ENCODE data around the gene SNAI3. TPM values are rescaled to one million over a fixed set of nuclear protein-coding genes. Genes with fewer than 3 reads are reported as not detected.

The SNAI3 gene
- total and polyA plus RNA-seq, 2 donors = 1.5 to 2.9 TPM

DNA sequence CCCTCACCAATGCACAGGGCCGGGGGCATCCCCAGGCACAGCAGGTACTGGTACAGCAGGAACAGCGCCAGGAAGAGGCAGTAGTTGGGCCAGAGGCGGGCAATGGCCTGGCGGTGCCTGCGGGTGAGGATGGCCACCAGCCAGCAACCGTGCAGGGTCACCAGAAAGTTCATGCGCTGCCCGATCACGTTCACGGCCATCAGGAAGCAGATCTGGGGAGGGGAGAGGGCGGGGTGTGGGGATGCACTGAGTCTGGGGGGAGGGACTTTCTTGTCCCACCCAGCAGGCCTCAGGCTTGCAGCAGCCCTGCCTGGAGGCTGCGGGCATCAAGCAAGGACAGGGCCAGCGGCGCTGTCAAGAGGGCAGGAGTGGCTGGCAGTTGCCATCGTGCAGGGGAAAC is 45.4 kb upstream of the SNAI3 start:
- H3K27me3 ChIP-seq (ENCODE audit: control insufficient read depth in 2 of 2, insufficient read depth in 1 of 2, low read length in 1 of 2) = no peaks in the 10 kb centered on the region
- peaks cover 30 to 78% of the 10 kb centered on the region in 2 donors for H3K36me3 ChIP-seq (ENCODE audit: control insufficient read depth in 2 of 2, insufficient read depth in 2 of 2, low read length in 1 of 2)
- no peak for DNase-seq (ENCODE audit: low read depth in 6 of 9, low spot score in 9 of 9)
- no peak overlapping the region for H3K4me3 ChIP-seq (ENCODE audit: low read length in 2 of 2)
- WGBS = 96% methylated on average over 15 of the region's 15 CpGs
- no peaks in the 10 kb centered on the region for H3K4me1 ChIP-seq (ENCODE audit: control insufficient read depth in 2 of 2, insufficient read depth in 2 of 2, low read length in 2 of 2)
- H3K27ac ChIP-seq (ENCODE audit: low read depth in 1 of 2, low read length in 1 of 2) = no peak overlapping the region
- peaks cover 0 to 1% of the 10 kb centered on the region in 2 donors for H3K9me3 ChIP-seq (ENCODE audit: control insufficient read depth in 2 of 2, insufficient read depth in 1 of 2, low read length in 1 of 2)

DNA sequence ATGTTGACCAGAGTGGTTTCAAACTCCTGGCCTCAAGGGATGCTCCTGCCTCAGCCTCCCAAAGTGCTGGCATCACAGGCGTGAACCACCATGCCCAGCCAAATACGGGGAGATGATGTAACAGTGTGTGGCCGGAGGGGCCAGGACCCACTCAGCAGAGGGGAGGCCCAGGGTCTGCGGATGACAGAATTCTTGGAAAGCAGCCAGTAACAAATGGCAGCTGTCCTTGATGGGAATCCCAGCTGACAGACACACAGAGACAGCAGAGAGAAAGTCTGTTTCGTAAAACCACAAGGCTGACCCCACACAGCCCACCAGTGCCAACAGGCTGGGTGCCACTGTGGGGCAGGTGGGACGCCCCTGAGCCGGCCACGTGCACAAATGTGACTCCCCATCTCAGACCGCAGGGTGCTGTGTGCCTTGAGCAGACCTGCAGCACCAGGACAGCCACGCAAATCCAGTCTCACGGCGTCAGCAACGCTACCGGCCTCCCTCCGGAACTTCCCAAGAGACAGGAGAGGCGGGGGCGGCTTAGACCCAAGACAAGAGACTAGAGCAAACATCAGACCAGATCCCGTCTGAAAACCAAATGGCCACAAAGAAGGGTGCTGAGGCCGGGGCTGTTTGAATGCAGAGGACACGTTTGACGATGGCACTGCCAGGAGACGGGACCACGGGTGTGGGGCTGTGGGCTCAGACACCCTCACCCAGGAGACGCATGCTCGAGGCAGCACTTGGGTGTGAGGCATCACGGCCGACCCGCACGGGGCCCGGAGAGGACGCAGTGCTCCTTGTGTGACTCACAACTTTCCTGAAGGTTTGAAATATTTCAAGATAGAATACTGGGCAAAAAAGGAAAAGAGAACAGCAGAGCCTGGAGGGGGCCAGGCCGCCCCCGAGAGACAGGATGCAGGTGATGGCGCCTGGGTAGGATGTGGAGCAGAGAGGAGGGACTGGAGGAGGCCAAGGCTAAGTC is 44.6 kb upstream of the SNAI3 start:
- no peak for DNase-seq (ENCODE audit: low read depth in 6 of 9, low spot score in 9 of 9)
- H3K36me3 ChIP-seq (ENCODE audit: control insufficient read depth in 2 of 2, insufficient read depth in 2 of 2, low read length in 1 of 2) = peaks cover 37 to 80% of the 10 kb centered on the region in 2 donors
- WGBS = 96% methylated on average over 34 of the region's 34 CpGs

DNA sequence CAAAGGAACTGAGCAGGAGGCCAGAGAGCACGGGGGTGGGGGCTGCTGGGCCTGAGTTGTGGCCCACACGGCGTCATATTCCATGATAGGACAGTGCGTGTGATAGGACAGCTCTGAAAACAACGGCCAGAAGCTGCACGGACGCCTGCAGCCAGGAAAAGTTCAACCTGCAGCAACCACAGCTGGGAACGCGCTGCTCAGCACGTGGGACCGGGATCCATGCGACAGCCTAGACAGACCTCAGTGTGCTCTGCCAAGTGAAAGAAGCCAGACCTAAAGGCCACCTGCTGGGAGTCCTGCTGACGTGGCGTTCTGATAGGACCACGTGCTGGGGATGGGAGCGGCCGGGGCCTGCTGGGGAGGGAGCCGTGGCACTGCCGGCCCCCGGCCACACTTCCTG is 41.6 kb upstream of the SNAI3 start:
- Histone ChIP-seq H3K27ac (ENCODE audit: low read depth in 1 of 2, low read length in 1 of 2) (no peak overlapping the region), H3K27me3 (ENCODE audit: control insufficient read depth in 2 of 2, insufficient read depth in 1 of 2, low read length in 1 of 2) (no peaks in the 10 kb centered on the region), H3K4me3 (ENCODE audit: low read length in 2 of 2) (no peak overlapping the region), H3K4me1 (ENCODE audit: control insufficient read depth in 2 of 2, insufficient read depth in 2 of 2, low read length in 2 of 2) (no peaks in the 10 kb centered on the region), H3K36me3 (ENCODE audit: control insufficient read depth in 2 of 2, insufficient read depth in 2 of 2, low read length in 1 of 2) (peaks cover 39 to 80% of the 10 kb centered on the region in 2 donors), H3K9me3 (ENCODE audit: control insufficient read depth in 2 of 2, insufficient read depth in 1 of 2, low read length in 1 of 2) (no peaks in the 10 kb centered on the region)
- 96% methylated on average over 20 of the region's 20 CpGs for WGBS
- no peak for DNase-seq (ENCODE audit: low read depth in 6 of 9, low spot score in 9 of 9)

More for the DNA sequence above, 44.6 kb upstream of the SNAI3 start:
- no peak overlapping the region for H3K27ac ChIP-seq (ENCODE audit: low read depth in 1 of 2, low read length in 1 of 2)
- H3K27me3 ChIP-seq (ENCODE audit: control insufficient read depth in 2 of 2, insufficient read depth in 1 of 2, low read length in 1 of 2) = no peaks in the 10 kb centered on the region
- no peak overlapping the region for H3K4me3 ChIP-seq (ENCODE audit: low read length in 2 of 2)
- H3K9me3 ChIP-seq (ENCODE audit: control insufficient read depth in 2 of 2, insufficient read depth in 1 of 2, low read length in 1 of 2) = peaks cover 0 to 1% of the 10 kb centered on the region in 2 donors
- no peaks in the 10 kb centered on the region for H3K4me1 ChIP-seq (ENCODE audit: control insufficient read depth in 2 of 2, insufficient read depth in 2 of 2, low read length in 2 of 2)

DNA sequence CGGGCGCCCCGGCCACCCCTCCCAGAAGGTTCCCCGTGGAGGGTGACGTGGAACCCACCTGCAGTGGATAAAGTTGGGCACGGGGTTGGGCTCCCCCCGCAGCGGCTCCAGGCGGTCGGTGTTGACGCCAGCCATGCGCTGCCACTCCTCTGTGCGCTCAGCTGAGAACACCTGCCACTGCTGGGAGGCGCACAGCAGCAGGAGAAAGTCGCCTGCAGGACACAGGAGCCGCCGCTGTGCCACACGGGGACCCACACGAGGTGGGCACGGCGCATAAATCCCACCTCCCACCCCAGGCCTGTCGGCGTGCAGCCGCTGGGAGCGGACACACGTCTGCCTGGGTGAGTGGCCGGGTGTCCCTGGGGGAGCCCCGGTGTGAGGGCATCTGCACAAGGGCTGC is 40.7 kb upstream of the SNAI3 start:
- H3K4me1 ChIP-seq (ENCODE audit: control insufficient read depth in 2 of 2, insufficient read depth in 2 of 2, low read length in 2 of 2) = no peaks in the 10 kb centered on the region
- no peaks in the 10 kb centered on the region for H3K27me3 ChIP-seq (ENCODE audit: control insufficient read depth in 2 of 2, insufficient read depth in 1 of 2, low read length in 1 of 2)
- no peak overlapping the region for H3K4me3 ChIP-seq (ENCODE audit: low read length in 2 of 2)
- no peak for DNase-seq (ENCODE audit: low read depth in 6 of 9, low spot score in 9 of 9)
- WGBS = 97% methylated on average over 28 of the region's 28 CpGs
- H3K27ac ChIP-seq (ENCODE audit: low read depth in 1 of 2, low read length in 1 of 2) = no peak overlapping the region
- peaks cover 42 to 80% of the 10 kb centered on the region in 2 donors for H3K36me3 ChIP-seq (ENCODE audit: control insufficient read depth in 2 of 2, insufficient read depth in 2 of 2, low read length in 1 of 2)
- H3K9me3 ChIP-seq (ENCODE audit: control insufficient read depth in 2 of 2, insufficient read depth in 1 of 2, low read length in 1 of 2) = no peaks in the 10 kb centered on the region

DNA sequence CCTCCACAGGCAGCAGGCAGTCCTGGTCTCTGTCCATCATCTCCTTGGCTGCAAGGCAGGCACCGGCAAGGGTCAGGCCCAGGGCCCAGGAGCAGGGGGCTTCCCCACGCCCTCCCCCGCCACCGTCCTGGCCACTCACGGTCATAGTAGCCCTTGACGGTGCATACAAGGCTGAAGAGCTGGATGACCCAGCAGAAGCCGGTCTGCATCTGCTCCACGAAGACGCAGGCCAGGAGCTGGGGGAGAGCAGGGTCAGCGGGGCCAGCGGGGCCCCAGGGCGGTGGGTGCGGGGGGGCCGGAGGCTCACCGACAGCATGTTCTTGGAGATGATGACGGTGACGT is 40.1 kb upstream of the SNAI3 start:
- DNase-seq (ENCODE audit: low read depth in 6 of 9, low spot score in 9 of 9) = no peak
- 95% methylated on average over 17 of the region's 17 CpGs for WGBS
- H3K9me3 ChIP-seq (ENCODE audit: control insufficient read depth in 2 of 2, insufficient read depth in 1 of 2, low read length in 1 of 2) = no peaks in the 10 kb centered on the region
- H3K27me3 ChIP-seq (ENCODE audit: control insufficient read depth in 2 of 2, insufficient read depth in 1 of 2, low read length in 1 of 2) = no peaks in the 10 kb centered on the region
- H3K4me3 ChIP-seq (ENCODE audit: low read length in 2 of 2) = no peak overlapping the region
- H3K36me3 ChIP-seq (ENCODE audit: control insufficient read depth in 2 of 2, insufficient read depth in 2 of 2, low read length in 1 of 2) = peaks cover 43 to 82% of the 10 kb centered on the region in 2 donors
- no peaks in the 10 kb centered on the region for H3K4me1 ChIP-seq (ENCODE audit: control insufficient read depth in 2 of 2, insufficient read depth in 2 of 2, low read length in 2 of 2)
- no peak overlapping the region for H3K27ac ChIP-seq (ENCODE audit: low read depth in 1 of 2, low read length in 1 of 2)

DNA sequence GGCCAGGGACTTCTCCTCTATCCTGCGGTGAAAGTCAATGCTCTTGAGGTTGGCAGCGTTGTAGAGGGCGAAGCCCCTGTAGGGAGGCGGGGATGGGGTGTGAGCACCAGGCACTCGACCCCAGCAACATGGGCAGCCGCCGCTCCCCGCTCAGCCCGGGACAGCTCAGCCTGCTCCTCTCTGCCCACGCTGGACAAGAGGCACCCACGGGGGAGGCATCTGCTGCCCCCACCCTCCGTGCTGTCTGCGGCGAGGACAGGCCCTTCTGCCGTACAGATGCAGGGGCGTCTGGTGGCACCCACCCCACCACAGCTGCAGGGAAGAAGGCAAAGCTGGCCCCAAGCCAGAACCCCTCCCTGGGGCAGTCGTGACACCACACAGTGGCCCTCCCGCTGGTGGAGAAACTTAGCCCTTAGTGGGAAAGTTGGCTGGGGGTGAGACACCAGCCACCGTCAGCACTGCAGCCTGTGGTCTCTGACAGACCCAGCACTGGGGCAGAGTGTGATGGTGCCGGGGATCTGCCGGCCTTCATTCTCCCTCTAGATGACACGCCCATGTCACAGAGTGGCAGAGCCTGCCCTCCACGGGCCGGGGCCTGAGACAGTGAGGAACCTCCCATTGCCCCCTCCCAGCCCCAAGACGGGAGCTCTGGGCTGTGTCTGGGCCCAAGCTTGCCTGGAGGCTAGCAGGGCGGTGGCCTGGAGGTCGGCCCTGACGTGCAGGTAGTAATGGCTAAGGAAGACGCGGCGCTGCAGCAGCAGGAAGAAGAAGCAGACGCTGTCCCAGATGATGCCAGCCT is 39.5 kb upstream of the SNAI3 start:
- Histone ChIP-seq H3K27me3 (ENCODE audit: control insufficient read depth in 2 of 2, insufficient read depth in 1 of 2, low read length in 1 of 2) (no peaks in the 10 kb centered on the region), H3K4me1 (ENCODE audit: control insufficient read depth in 2 of 2, insufficient read depth in 2 of 2, low read length in 2 of 2) (no peaks in the 10 kb centered on the region), H3K27ac (ENCODE audit: low read depth in 1 of 2, low read length in 1 of 2) (no peak overlapping the region), H3K36me3 (ENCODE audit: control insufficient read depth in 2 of 2, insufficient read depth in 2 of 2, low read length in 1 of 2) (peaks cover 48 to 82% of the 10 kb centered on the region in 2 donors), H3K9me3 (ENCODE audit: control insufficient read depth in 2 of 2, insufficient read depth in 1 of 2, low read length in 1 of 2) (no peaks in the 10 kb centered on the region), H3K4me3 (ENCODE audit: low read length in 2 of 2) (no peak overlapping the region)
- DNase-seq (ENCODE audit: low read depth in 6 of 9, low spot score in 9 of 9) = no peak
- WGBS = 97% methylated on average over 32 of the region's 32 CpGs

DNA sequence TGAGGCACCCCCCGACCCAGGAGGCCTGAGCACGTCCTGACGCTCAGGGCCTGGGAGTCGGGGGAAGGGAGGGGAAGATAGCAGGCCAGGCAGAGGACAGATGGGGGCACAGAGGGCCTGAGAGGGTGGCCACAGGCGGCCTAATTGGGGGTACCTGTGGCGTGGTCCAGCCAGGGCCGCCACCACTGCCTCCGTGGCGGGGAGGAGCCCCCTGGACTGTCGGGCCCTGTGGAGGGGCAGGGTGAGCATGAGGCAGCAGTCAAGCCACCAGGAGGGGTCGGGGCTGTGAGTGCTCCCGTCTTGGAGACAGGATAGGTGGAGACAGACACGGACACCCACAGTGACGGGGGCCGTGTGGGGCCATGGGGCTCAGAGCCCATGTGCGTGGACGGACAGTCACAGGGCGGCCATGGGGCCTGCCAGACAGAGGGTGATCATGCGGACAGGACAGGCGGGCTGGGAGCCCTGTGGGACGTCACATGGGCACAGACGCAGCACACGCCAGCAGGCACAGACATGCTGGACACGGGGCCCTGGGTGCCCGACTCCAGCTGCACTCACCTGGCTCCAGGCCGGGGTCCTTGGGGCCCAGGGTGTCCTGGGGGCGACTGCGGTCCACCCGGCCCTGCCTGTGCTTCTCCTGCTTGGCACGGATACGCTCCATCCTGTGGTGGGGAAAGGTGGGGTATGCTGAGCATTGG is 38.7 kb upstream of the SNAI3 start:
- Histone ChIP-seq H3K27me3 (ENCODE audit: control insufficient read depth in 2 of 2, insufficient read depth in 1 of 2, low read length in 1 of 2) (no peaks in the 10 kb centered on the region), H3K4me3 (ENCODE audit: low read length in 2 of 2) (no peak overlapping the region), H3K9me3 (ENCODE audit: control insufficient read depth in 2 of 2, insufficient read depth in 1 of 2, low read length in 1 of 2) (no peaks in the 10 kb centered on the region), H3K27ac (ENCODE audit: low read depth in 1 of 2, low read length in 1 of 2) (no peak overlapping the region), H3K36me3 (ENCODE audit: control insufficient read depth in 2 of 2, insufficient read depth in 2 of 2, low read length in 1 of 2) (peaks cover 46 to 84% of the 10 kb centered on the region in 2 donors), H3K4me1 (ENCODE audit: control insufficient read depth in 2 of 2, insufficient read depth in 2 of 2, low read length in 2 of 2) (no peaks in the 10 kb centered on the region)
- 98% methylated on average over 31 of the region's 31 CpGs for WGBS
- DNase-seq (ENCODE audit: low read depth in 6 of 9, low spot score in 9 of 9) = no peak

DNA sequence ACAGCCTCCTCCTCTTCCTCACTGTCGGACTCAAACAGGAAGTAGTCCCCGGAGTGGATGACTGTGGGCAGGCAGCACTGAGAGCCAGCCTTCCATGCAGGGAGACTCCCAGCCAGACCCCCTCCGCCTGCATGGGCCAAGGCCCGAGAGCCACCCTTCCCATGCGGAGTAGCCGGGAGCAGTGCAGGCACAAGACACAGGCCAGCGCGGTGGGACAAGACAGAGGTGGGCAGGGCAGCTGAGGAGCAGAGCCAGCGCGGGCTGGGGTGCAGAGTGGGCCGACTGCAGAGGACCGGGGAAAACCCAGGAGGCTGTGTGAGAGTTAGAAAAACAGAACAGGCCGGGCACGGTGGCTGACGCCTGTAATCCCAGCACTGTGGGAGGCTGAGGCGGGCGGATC is 37.6 kb upstream of the SNAI3 start:
- no peak overlapping the region for H3K4me3 ChIP-seq (ENCODE audit: low read length in 2 of 2)
- peaks cover 49 to 93% of the 10 kb centered on the region in 2 donors for H3K36me3 ChIP-seq (ENCODE audit: control insufficient read depth in 2 of 2, insufficient read depth in 2 of 2, low read length in 1 of 2)
- H3K27me3 ChIP-seq (ENCODE audit: control insufficient read depth in 2 of 2, insufficient read depth in 1 of 2, low read length in 1 of 2) = no peaks in the 10 kb centered on the region
- WGBS = 97% methylated on average over 17 of the region's 17 CpGs
- no peaks in the 10 kb centered on the region for H3K4me1 ChIP-seq (ENCODE audit: control insufficient read depth in 2 of 2, insufficient read depth in 2 of 2, low read length in 2 of 2)
- no peaks in the 10 kb centered on the region for H3K9me3 ChIP-seq (ENCODE audit: control insufficient read depth in 2 of 2, insufficient read depth in 1 of 2, low read length in 1 of 2)
- no peak overlapping the region for H3K27ac ChIP-seq (ENCODE audit: low read depth in 1 of 2, low read length in 1 of 2)
- DNase-seq (ENCODE audit: low read depth in 6 of 9, low spot score in 9 of 9) = no peak

Data from thymus (tissue), 11 donors.